Spleen (tissue), 7 donors: ENCODE data around the gene MPDU1.

Experiments used
- CTCF ChIP-seq, 11 experiments: fragments of 200-600 bp in 7 of 11; fragments of 450-650 bp in 4 of 11; sonication (generic) in 4 of 11; IDR thresholded peaks in 8 of 11; conservative IDR thresholded peaks in 3 of 11; 1 replicate in 7 of 11; 2 replicates in 4 of 11; pipeline versions ENCODE4 v1.4.0 to v1.8.0; 2016 to 2021; ENCODE audit warnings: antibody characterized with exemption in 11 of 11, inconsistent platforms in 4 of 11, mild to moderate bottlenecking in 1 of 11
- POLR2AphosphoS5 ChIP-seq, 3 donors: sonication (generic); formaldehyde crosslinking; IDR thresholded peaks; one replicate each; pipeline ENCODE4 v1.5.1; 2017; ENCODE audit warnings: antibody characterized with exemption in 3 of 3
- donor health status: DM: no; HTN: no; CAD: no; lungs with moderate emphysema.
- donor health status: DM: no; HTN: no; CAD: no.
- donor health status: DM: no; HTN: no; CAD: no.

GRCh38 chr17:7575959-7576358, 7.7 kb upstream of the MPDU1 start:
- no peak for TF ChIP-seq CTCF (IDR thresholded peaks at IDR 0.05 in 8 of 11, conservative IDR thresholded peaks at IDR 0.05 in 3 of 11)
- TF ChIP-seq POLR2AphosphoS5 (IDR thresholded peaks at IDR 0.05), result no peak
